Measurements from ENCODE around the gene RALY. TPM values are rescaled to one million over a fixed set of nuclear protein-coding genes. Genes with fewer than 3 reads are reported as not detected.

Gene RALY
- 100 to 1,000 TPM; 204 to 209 TPM for total RNA-seq

- peaks cover 58% of the 10 kb centered on the region for H3K4me1 Mint-ChIP-seq
- H3K4me3 Mint-ChIP-seq: peak within 1 kb of the TSS; percentile 97
- CTCF ChIA-PET: interaction anchor here (0.5 to 1.6 kb wide), 9 partner anchors 18 to 311 kb away, joined by 3 to 7 read pairs (median 4); partner anchors contain the start of gene EIF2S2
- no peaks in the 10 kb centered on the region for H3K27me3 Mint-ChIP-seq
- peak; percentile 95 for DNase-seq
- POLR2A ChIA-PET: interaction anchor here (0.7 to 4.8 kb wide), 31 partner anchors 9 to 1960 kb away, joined by 3 to 73 read pairs (median 5); partner anchors contain the start of genes ACSS2, ACTL10, AHCY and CBFA2T2
- peaks cover 60% of the 10 kb centered on the region for H3K36me3 Mint-ChIP-seq (ENCODE audit: low read depth)
- H3K9me3 Mint-ChIP-seq: no peaks in the 10 kb centered on the region
- peak within 1 kb of the TSS; percentile 98 for H3K27ac Mint-ChIP-seq
Measured at GRCh38 chr20:33993576-33994221, at the start of gene RALY. RALY (plus strand) TSS chr20:33993911; CDS start chr20:34072075, 78,164 bp downstream.

- H3K9me3 Mint-ChIP-seq: peaks cover 23% of the 10 kb centered on the region
- POLR2A ChIA-PET: no interaction called here
- DNase-seq: no peak
- peaks cover 1% of the 10 kb centered on the region for H3K27me3 Mint-ChIP-seq
- H3K4me3 Mint-ChIP-seq: no peak overlapping the region
- H3K36me3 Mint-ChIP-seq (ENCODE audit: low read depth): peaks cover 5% of the 10 kb centered on the region
- CTCF ChIA-PET: interaction anchor here (2.9 kb wide), 1 partner anchor 30 kb away, joined by 10 read pairs; no protein-coding TSS in a partner anchor
- no peaks in the 10 kb centered on the region for H3K4me1 Mint-ChIP-seq
- no peak overlapping the region for H3K27ac Mint-ChIP-seq
Measured at GRCh38 chr20:33944914-33945313, 48.8 kb upstream of the RALY start.

- CTCF ChIA-PET: interaction anchor here (1.4 kb wide), 1 partner anchor 11 kb away, joined by 5 read pairs; no protein-coding TSS in a partner anchor
- Mint-ChIP-seq H3K27ac (no peak overlapping the region), H3K27me3 (peaks cover 1% of the 10 kb centered on the region), H3K9me3 (peaks cover 23% of the 10 kb centered on the region), H3K36me3 (ENCODE audit: low read depth) (peaks cover 5% of the 10 kb centered on the region), H3K4me3 (no peak overlapping the region), H3K4me1 (no peaks in the 10 kb centered on the region)
- no peak for DNase-seq
- POLR2A ChIA-PET: no interaction called here
Measured at GRCh38 chr20:33945391-33946081, 48.2 kb upstream of the RALY start.

- peaks cover 5% of the 10 kb centered on the region for H3K36me3 Mint-ChIP-seq (ENCODE audit: low read depth)
- H3K4me3 Mint-ChIP-seq: no peak overlapping the region
- CTCF ChIA-PET: no interaction called here
- no peak overlapping the region for H3K27ac Mint-ChIP-seq
- DNase-seq: peak; percentile 50
- peaks cover 13% of the 10 kb centered on the region for H3K27me3 Mint-ChIP-seq
- POLR2A ChIA-PET: no interaction called here
- peaks cover 27% of the 10 kb centered on the region for H3K9me3 Mint-ChIP-seq
- H3K4me1 Mint-ChIP-seq: no peaks in the 10 kb centered on the region
Measured at GRCh38 chr20:33947709-33948295, 45.9 kb upstream of the RALY start.

GRCh38 chr20:33948480-33948879 lies 45.2 kb upstream of the RALY start:
- Mint-ChIP-seq H3K27me3 (peaks cover 13% of the 10 kb centered on the region), H3K27ac (no peak overlapping the region), H3K36me3 (ENCODE audit: low read depth) (peaks cover 5% of the 10 kb centered on the region), H3K4me1 (no peaks in the 10 kb centered on the region), H3K4me3 (no peak overlapping the region), H3K9me3 (peaks cover 27% of the 10 kb centered on the region)
- POLR2A ChIA-PET: no interaction called here
- DNase-seq: no peak
- CTCF ChIA-PET: no interaction called here

GRCh38 chr20:33951171-33951570 lies 42.5 kb upstream of the RALY start:
- ChIA-PET CTCF (no interaction called here), POLR2A (no interaction called here)
- DNase-seq: no peak
- Mint-ChIP-seq H3K27ac (no peak overlapping the region), H3K36me3 (ENCODE audit: low read depth) (peaks cover 5% of the 10 kb centered on the region), H3K4me1 (no peaks in the 10 kb centered on the region), H3K27me3 (peaks cover 15% of the 10 kb centered on the region), H3K9me3 (peaks cover 23% of the 10 kb centered on the region), H3K4me3 (no peak overlapping the region)

- H3K4me1 Mint-ChIP-seq: peaks cover 2% of the 10 kb centered on the region
- H3K36me3 Mint-ChIP-seq (ENCODE audit: low read depth): no peaks in the 10 kb centered on the region
- no peak for DNase-seq
- H3K9me3 Mint-ChIP-seq: peaks cover 4% of the 10 kb centered on the region
- H3K27ac Mint-ChIP-seq: no peak overlapping the region
- POLR2A ChIA-PET: no interaction called here
- CTCF ChIA-PET: no interaction called here
- peaks cover 14% of the 10 kb centered on the region for H3K27me3 Mint-ChIP-seq
- H3K4me3 Mint-ChIP-seq: no peak overlapping the region
Measured at GRCh38 chr20:33954504-33954903, 39.2 kb upstream of the RALY start.

GRCh38 chr20:33963751-33964150 lies 30.0 kb upstream of the RALY start:
- Mint-ChIP-seq H3K27ac (no peak overlapping the region), H3K4me3 (no peak overlapping the region), H3K9me3 (no peaks in the 10 kb centered on the region), H3K36me3 (ENCODE audit: low read depth) (no peaks in the 10 kb centered on the region), H3K4me1 (no peaks in the 10 kb centered on the region), H3K27me3 (peaks cover 7% of the 10 kb centered on the region)
- POLR2A ChIA-PET: no interaction called here
- DNase-seq: no peak
- CTCF ChIA-PET: no interaction called here

- no peak overlapping the region for H3K27ac Mint-ChIP-seq
- H3K27me3 Mint-ChIP-seq: peaks cover 7% of the 10 kb centered on the region
- CTCF ChIA-PET: no interaction called here
- no peak overlapping the region for H3K4me3 Mint-ChIP-seq
- POLR2A ChIA-PET: no interaction called here
- DNase-seq: no peak
- no peaks in the 10 kb centered on the region for H3K36me3 Mint-ChIP-seq (ENCODE audit: low read depth)
- H3K9me3 Mint-ChIP-seq: no peaks in the 10 kb centered on the region
- no peaks in the 10 kb centered on the region for H3K4me1 Mint-ChIP-seq
Measured at GRCh38 chr20:33964441-33964840, 29.3 kb upstream of the RALY start.

GRCh38 chr20:33967126-33967525 lies 26.6 kb upstream of the RALY start:
- Mint-ChIP-seq H3K4me3 (no peak overlapping the region), H3K4me1 (no peaks in the 10 kb centered on the region), H3K27me3 (peaks cover 7% of the 10 kb centered on the region), H3K27ac (no peak overlapping the region), H3K36me3 (ENCODE audit: low read depth) (no peaks in the 10 kb centered on the region), H3K9me3 (no peaks in the 10 kb centered on the region)
- POLR2A ChIA-PET: interaction anchor here (0.9 to 1.1 kb wide), 2 partner anchors 108 to 156 kb away, joined by 3 read pairs; partner anchors contain the start of gene CHMP4B
- CTCF ChIA-PET: no interaction called here
- DNase-seq: no peak

- Mint-ChIP-seq H3K27ac (no peak overlapping the region), H3K9me3 (no peaks in the 10 kb centered on the region), H3K27me3 (peaks cover 3% of the 10 kb centered on the region), H3K36me3 (ENCODE audit: low read depth) (no peaks in the 10 kb centered on the region), H3K4me3 (no peak overlapping the region), H3K4me1 (no peaks in the 10 kb centered on the region)
- ChIA-PET CTCF (interaction anchor here (1.0 kb wide), 1 partner anchor 100 kb away, joined by 3 read pairs; no protein-coding TSS in a partner anchor), POLR2A (interaction anchor here (1.0 kb wide), 1 partner anchor 109 kb away, joined by 3 read pairs; no protein-coding TSS in a partner anchor)
- DNase-seq: no peak
Measured at GRCh38 chr20:33969563-33969962, 24.1 kb upstream of the RALY start.

- CTCF ChIA-PET: no interaction called here
- no peaks in the 10 kb centered on the region for H3K9me3 Mint-ChIP-seq
- H3K36me3 Mint-ChIP-seq (ENCODE audit: low read depth): no peaks in the 10 kb centered on the region
- no peak overlapping the region for H3K27ac Mint-ChIP-seq
- no peak for DNase-seq
- no peaks in the 10 kb centered on the region for H3K4me1 Mint-ChIP-seq
- peaks cover 3% of the 10 kb centered on the region for H3K27me3 Mint-ChIP-seq
- POLR2A ChIA-PET: interaction anchor here (1.0 kb wide), 1 partner anchor 142 kb away, joined by 3 read pairs; the partner anchor contains the start of gene EIF2S2
- H3K4me3 Mint-ChIP-seq: no peak overlapping the region
Measured at GRCh38 chr20:33970229-33970628, 23.5 kb upstream of the RALY start.
